HFFc6 (cell line): ENCODE results near the gene TMEM45B. TPM values are rescaled to one million over a fixed set of nuclear protein-coding genes. Genes with fewer than 3 reads are reported as not detected.

Experiments
- DNase-seq: peaks from one replicate; pipeline ENCODE4 v3.0.0-alpha.2; 2018
- H3K27ac Mint-ChIP-seq: 2 replicates; pipeline ENCODE4 v1.8.0; 2020; ENCODE audit warnings: mild to moderate bottlenecking, mixed read lengths
- H3K27me3 Mint-ChIP-seq: 2 replicates; pipeline ENCODE4 v1.8.0; 2021; ENCODE audit warnings: mild to moderate bottlenecking, moderate library complexity, mixed read lengths; ENCODE audit not compliant: insufficient read depth
- H3K36me3 Mint-ChIP-seq: 2 replicates; pipeline ENCODE4 v1.8.0; 2021; ENCODE audit warnings: low read depth, mixed read lengths
- H3K4me1 Mint-ChIP-seq: 2 replicates; pipeline ENCODE4 v1.8.0; 2020; ENCODE audit warnings: low read depth, mixed read lengths
- H3K4me3 Mint-ChIP-seq: 2 replicates; pipeline ENCODE4 v1.8.0; 2020; ENCODE audit warnings: mild to moderate bottlenecking, moderate library complexity, mixed read lengths
- H3K9me3 Mint-ChIP-seq: 2 replicates; pipeline ENCODE4 v1.8.0; 2020; ENCODE audit warnings: mild to moderate bottlenecking, mixed read lengths
- CTCF ChIP-seq: fragments of 200-600 bp; sonication (generic); IDR thresholded peaks from 2 replicates; pipeline ENCODE4 v1.5.0; 2021; ENCODE audit warnings: antibody characterized with exemption, mild to moderate bottlenecking
- total RNA-seq, 6 experiments: library from RNA; stranded (reverse); fragmentation: NEBNext Ultra II Directional; extraction: Animal tissue kit (Norgen Biotek cat#: 25700); gene quantifications; 2 replicates in 1 of 6; 3 replicates in 5 of 6; pipeline ENCODE4 v1.2.3, GENCODE V29; 2021

The TMEM45B gene
- total RNA-seq, 6 experiments from 2014 or later: not detected

GRCh38 chr11:129853518-129854231 is 38.0 kb downstream of the TMEM45B start:
- Mint-ChIP-seq H3K27ac (no peak overlapping the region), H3K4me3 (no peak overlapping the region), H3K9me3 (no peaks in the 10 kb centered on the region), H3K27me3 (peaks cover 45% of the 10 kb centered on the region), H3K4me1 (0 out of 2 replicates have a peak, but pooled peaks cover 6% of the 10 kb centered on the region), H3K36me3 (no peaks in the 10 kb centered on the region)
- no peak for TF ChIP-seq CTCF
- no peak for DNase-seq

DNA sequence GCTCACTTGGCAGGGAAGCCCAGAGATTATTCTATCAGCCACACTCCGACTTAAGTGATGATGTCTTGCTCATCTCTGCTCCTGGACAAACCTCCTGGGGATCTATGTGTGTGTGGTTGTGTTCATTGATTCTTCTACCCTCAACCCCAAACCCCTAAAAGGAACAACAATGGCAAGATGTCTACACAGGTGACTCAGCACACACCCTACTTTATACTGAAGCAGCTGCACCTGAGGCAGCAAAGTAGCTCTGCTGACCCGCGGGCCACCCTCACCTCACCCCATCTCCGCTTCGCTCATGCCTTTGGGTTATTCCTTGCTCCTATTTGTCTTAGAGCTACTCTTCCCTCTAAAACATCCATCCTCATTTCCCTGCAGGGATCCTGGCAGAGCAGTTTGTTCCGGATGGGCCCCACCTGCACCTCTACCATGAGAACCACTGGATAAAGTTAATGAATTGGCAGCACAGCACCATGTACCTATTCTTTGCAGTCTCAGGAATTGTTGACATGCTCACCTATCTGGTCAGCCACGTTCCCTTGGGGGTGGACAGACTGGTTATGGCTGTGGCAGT is 38.7 kb downstream of the TMEM45B start:
- H3K27me3 Mint-ChIP-seq: peaks cover 41% of the 10 kb centered on the region
- H3K4me3 Mint-ChIP-seq: no peak overlapping the region
- TF ChIP-seq CTCF: no peak
- no peaks in the 10 kb centered on the region for H3K9me3 Mint-ChIP-seq
- peaks cover 3% of the 10 kb centered on the region; the same call in 1 of the 2 replicates for H3K36me3 Mint-ChIP-seq
- no peak for DNase-seq
- H3K27ac Mint-ChIP-seq: no peak overlapping the region
- H3K4me1 Mint-ChIP-seq: 0 out of 2 replicates have a peak, but pooled peaks cover 6% of the 10 kb centered on the region

GRCh38 chr11:129855086-129855485 is 39.4 kb downstream of the TMEM45B start:
- Mint-ChIP-seq H3K4me3 (no peak overlapping the region), H3K36me3 (peaks cover 10% of the 10 kb centered on the region), H3K4me1 (0 out of 2 replicates have a peak, but pooled peaks cover 6% of the 10 kb centered on the region), H3K27ac (no peak overlapping the region), H3K9me3 (no peaks in the 10 kb centered on the region), H3K27me3 (peaks cover 33% of the 10 kb centered on the region)
- no peak for DNase-seq
- no peak for TF ChIP-seq CTCF

- no peak for DNase-seq
- 0 out of 2 replicates have a peak, but pooled peaks cover 6% of the 10 kb centered on the region for H3K4me1 Mint-ChIP-seq
- H3K4me3 Mint-ChIP-seq: no peak overlapping the region
- no peaks in the 10 kb centered on the region for H3K9me3 Mint-ChIP-seq
- H3K27ac Mint-ChIP-seq: no peak overlapping the region
- peaks cover 10% of the 10 kb centered on the region for H3K36me3 Mint-ChIP-seq
- peaks cover 23% of the 10 kb centered on the region for H3K27me3 Mint-ChIP-seq
- no peak for TF ChIP-seq CTCF
Measured at GRCh38 chr11:129856036-129856435, 40.4 kb downstream of the TMEM45B start.

GRCh38 chr11:129861702-129862522 is 46.3 kb downstream of the TMEM45B start:
- H3K27ac Mint-ChIP-seq: peak overlapping the region; percentile 79
- no peaks in the 10 kb centered on the region; the same call in 1 of the 2 replicates for H3K27me3 Mint-ChIP-seq
- H3K9me3 Mint-ChIP-seq: no peaks in the 10 kb centered on the region
- DNase-seq: peak; percentile 94
- peaks cover 48% of the 10 kb centered on the region for H3K36me3 Mint-ChIP-seq
- H3K4me1 Mint-ChIP-seq: peaks cover 15% of the 10 kb centered on the region
- peak overlapping the region; percentile 66 for H3K4me3 Mint-ChIP-seq
- no peak for TF ChIP-seq CTCF
